Measurements from ENCODE around the gene PODXL2.

PODXL2 gene, protein sequence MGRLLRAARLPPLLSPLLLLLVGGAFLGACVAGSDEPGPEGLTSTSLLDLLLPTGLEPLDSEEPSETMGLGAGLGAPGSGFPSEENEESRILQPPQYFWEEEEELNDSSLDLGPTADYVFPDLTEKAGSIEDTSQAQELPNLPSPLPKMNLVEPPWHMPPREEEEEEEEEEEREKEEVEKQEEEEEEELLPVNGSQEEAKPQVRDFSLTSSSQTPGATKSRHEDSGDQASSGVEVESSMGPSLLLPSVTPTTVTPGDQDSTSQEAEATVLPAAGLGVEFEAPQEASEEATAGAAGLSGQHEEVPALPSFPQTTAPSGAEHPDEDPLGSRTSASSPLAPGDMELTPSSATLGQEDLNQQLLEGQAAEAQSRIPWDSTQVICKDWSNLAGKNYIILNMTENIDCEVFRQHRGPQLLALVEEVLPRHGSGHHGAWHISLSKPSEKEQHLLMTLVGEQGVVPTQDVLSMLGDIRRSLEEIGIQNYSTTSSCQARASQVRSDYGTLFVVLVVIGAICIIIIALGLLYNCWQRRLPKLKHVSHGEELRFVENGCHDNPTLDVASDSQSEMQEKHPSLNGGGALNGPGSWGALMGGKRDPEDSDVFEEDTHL

DNA sequence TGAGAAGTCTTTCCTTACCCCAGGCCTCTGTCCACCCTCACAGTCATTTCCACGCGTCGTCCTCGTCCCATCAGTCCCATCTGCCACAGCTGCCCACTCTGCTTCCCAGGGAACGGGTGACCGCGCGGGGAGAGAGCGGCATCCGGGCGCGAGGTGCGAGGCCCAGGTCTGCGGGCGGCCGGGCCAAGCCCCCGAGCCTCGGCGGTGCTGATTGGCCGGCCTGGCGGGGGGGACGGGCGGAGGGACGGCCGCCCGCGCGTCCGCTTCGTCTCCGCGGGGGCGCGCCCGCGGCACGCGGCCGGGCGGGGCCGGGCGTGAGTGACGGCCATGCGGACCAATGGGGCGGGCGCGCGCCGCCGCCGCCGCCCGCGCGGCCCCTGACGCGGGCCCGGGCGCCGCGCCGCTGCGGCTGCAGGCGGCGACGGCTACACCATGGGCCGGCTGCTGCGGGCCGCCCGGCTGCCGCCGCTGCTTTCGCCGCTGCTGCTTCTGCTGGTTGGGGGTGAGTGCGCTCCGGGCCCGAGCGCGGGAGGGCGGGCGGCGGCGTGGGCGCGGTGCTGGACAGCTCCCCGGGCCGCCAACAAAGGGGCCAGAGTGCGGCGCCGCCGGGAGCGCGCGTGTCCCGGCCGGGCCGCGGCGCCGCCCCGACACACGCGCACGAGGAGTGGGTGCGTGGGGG is at the start of gene PODXL2:
TSS of gene PODXL2 (plus strand) at position 398 of the 679 bp plus-strand sequence. CDS start at position 433, 35 bp downstream.
- DNase-seq (ENCODE audit: low read depth in 2 of 2, low spot score in 1 of 2), result no peak

DNA sequence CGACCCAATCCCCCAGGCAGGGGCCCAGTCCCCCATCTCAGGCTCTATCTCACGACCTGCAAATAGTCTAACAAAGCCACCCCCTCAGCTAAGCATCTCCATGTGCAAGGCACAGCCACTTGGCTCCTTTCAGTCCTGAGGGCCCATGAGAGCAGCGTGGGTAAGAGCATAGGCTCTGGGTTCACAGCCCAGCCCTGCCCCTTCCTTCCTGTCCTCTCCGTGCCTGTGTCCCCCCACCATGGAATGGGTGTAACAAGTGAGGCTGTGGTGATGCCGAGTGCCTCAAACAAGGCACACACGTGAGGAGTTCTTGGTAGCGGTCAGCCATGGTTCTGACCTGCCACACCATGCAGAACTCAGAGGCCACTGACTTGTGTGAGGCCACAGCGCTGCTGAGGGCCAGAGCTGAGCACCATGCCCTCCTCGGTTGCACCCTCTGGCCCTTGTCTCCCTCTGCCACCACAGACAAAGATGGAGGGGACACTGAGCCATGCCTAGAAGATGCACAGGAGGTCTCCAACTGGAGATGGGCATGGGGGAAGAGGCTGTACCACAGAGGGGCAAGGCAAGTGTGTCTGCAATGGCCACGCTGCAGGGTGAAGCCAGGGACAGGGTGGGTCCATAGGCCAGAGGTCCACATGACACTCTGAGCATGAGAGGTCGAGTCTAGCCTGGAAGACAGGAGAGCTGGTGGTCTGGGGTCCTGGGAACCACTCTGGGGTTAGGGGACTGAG is 48.5 kb upstream of the PODXL2 start:
- no peak for DNase-seq (ENCODE audit: low read depth in 2 of 2, low spot score in 1 of 2)

DNA sequence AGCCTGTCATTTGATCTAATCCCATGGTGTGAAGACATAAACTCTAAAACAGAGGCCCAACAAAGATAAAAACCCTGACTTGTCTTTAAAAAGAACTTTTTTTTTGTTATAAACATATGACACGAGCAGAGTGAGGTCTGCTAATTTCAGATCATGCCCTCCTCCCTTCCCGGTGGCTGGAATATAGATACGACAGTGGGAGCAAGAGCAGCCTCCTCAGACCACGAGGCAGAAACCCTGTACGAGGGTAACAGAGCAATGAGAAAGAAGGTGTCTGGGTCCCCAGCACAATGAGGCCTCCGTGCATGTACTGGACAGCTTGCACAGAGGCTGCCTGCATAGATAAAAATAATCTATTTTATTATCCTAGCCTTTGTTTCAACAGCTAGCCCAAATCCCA is 44.3 kb upstream of the PODXL2 start:
- DNase-seq (ENCODE audit: low read depth in 2 of 2, low spot score in 1 of 2), result no peak

DNA sequence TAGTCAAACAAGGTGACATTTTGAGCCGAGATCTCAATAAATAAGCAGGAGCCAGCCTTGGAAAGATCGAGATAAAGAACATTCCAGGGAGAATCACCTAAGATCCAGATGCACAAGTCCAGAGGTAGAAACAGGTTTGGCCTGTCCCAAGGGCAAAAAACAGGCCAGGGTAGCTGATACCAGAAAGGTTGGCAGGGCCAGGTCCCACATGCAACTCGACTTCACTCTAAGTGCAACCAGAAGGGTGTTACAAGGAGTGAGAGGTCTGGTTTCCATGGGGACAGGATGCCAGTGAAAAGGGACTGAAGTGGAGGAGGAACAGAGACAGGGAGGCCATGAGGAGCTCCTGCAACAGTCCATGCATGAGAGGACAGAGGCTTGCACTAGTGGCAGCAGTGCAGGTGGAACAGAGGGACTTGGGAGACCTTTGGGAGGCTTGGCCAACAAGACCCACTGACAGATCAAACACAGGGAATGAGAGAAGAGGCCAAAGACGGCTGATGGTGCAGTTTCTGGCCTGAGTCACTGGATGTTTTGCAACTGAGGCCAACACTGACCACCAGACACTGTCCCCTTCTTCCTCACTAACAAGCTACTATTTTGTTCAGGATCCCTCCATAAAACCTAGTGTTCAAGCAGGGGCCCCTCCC is 43.7 kb upstream of the PODXL2 start:
- no peak for DNase-seq (ENCODE audit: low read depth in 2 of 2, low spot score in 1 of 2)

DNA sequence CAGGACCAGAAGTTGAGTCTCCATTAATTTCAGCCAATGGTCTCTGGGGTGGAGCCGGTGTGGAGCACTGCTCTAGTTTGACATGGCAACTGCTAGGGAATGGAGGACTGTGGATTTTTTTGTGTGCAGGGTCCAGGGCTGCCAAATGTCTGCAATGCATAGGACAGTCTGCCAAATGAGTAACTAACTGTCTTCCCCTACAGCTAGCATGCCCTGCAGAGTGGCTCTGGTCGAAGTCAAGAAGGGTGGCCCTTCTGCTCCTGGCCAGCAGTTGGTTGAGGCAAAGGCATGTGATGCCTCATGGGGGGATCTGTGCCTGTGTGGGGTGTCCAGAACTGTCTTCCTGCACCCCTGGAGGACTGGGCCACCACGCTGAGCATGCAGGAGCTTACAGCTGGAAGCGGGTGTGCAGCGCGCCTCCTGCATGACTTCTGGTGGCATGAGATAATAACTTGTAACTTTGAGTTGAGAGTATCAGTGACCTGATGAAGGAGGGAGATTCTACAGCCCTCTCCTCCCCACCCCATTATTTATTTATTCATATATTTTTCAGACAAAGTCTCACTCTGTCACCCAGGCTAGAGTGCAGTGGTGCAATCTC is 43.1 kb upstream of the PODXL2 start:
- DNase-seq (ENCODE audit: low read depth in 2 of 2, low spot score in 1 of 2), result no peak

DNA sequence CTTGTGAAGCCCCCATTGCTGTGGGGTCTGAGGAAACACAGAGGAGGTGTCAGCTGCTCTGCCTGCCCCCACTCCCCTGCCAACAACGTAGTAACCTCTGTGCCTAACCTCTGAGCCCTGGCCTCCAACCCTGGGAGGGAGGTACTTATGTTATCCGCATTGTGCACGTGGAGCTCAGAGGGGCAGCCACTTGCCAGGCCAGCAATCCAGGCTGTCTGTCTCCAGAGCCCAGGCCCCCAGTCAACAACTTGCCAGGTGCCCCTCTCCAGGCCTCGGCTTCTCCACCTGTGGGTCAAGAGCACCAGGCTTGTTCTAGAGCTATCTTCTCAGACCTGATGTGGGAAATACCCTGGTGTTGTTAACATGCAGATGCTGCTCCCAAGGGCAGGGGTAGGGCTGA is 41.1 kb upstream of the PODXL2 start:
- DNase-seq (ENCODE audit: low read depth in 2 of 2, low spot score in 1 of 2), result no peak

DNA sequence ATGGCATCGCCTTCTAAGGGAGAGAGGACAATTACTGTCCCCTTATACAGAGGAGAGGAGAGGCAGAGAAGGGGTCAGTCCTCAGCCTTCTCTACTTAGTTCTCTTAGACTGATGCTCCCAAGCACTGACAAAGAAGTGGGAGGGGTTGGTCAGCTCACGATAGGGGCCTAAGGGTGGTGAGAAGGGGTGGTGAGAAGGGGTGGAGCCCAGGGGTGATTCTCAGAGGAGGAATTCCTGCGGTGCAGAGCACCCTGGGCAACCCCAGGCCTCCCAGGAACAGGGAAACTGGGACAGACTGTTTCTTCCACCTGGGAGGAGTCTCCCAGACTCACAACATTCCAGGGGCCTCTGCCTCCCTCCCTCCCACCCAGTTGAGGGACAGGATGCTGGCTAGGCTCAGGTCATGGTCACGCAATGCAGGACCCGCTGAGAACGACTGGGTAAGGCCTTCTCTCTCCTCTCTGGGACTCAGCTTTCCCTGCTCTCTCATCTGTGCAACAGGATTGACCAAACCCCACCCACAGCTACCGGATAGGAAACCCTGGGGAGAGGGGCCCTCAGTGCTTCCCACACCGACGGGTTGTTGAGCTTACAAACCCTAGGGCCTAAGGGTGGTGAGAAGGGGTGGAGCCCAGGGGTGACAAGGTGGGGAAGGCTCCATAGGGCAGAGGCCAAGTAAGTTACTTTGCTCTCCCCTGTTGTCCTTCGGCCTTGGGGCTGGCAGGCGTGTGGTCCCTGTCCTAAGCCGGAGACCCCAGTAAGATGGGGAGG is 40.0 kb upstream of the PODXL2 start:
- DNase-seq (ENCODE audit: low read depth in 2 of 2, low spot score in 1 of 2), result no peak

DNA sequence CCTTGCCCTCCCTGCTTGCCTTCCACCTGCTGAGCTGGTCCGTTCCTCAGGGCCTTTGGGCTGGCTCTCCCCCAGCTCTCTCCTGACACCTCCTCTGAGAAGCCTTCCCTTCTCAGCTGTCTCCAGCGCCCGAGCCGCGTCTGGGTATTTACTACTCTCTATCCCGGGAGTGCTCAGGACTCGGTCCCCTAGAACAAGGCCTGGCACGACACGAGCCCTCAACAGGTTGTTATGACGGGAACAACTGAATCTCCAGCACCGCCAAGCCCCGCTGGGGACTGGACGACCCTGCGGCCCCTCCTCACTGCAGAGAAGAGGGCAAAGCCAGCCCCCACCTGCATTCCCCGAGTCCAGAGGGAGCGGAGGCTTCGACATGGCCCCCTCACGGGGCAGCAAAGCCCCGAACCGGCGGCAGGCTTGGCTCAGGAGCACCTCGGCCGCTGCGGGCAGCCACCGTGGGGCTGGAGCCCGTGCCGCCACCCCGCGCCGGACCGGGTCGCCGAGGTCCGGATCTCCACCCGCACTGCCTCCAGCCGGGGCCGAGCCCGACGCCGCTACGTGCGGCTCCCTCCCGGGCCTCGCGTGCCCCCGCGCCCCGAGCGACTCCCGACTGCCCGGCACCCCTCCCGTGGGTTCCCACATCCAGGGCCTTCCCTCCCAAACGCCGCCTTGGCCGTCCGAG is 39.2 kb upstream of the PODXL2 start:
- DNase-seq (ENCODE audit: low read depth in 2 of 2, low spot score in 1 of 2), result no peak

DNA sequence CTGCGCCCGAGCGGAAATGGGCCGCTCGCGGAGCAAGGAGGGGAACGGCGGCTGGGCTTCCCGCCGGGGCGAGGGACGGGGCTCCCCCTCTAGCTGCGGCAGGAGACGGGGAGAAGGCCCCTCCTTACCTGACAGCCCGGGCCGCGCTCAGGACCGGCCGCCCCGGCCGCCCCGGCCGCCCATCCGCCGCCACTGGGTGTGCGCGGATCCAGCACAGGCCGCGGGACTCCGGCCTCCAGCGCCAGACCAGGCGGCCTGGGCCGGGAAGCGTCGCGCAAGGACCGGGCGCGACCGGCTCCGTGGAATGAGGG is 38.7 kb upstream of the PODXL2 start:
- DNase-seq (ENCODE audit: low read depth in 2 of 2, low spot score in 1 of 2), result no peak

DNA sequence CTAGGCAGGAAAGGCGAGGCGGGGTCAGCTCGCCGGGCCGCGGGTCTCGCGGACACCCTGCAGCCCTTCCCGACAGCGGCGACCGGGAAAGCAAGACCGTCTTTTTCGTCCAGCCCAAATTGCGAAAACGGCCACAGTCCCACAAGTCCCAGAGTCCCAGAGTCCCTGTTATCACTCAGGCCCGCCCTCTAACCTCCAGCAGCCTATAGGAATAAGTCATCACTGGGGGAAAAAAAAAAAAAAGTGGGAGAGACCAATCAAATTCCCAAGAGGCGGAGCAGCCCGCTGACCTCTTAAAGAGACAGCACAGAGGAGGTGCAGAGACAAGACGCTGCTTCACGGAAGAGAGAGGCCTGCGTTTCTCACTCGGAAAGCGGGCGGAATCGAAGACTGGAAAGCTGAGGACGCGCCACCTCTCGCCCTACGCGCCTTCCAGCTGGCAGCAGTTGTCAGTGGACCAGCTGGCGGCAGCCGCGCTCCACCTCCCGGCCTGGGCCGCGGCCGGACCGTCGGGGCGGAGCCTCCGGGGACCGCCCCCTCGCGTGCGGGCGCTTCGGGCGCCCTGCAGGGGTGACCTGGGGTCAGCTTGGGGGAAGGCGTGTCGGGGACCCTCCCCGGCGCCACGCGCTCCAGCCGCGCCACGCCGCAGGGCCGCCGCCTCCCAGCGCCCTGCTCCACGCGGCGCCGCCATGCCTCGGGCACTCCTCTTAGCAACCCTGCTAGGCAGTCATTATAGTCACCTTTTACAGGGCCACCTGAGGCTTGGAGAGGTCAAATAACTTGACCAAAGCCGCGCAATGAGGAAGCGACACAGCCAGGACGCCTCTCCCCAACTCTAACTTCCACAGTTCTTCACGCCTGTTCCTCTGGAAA is 38.2 kb upstream of the PODXL2 start, which contains the start of gene TPRA1:
TSS of gene TPRA1 (minus strand) at position 141 of the 873 bp plus-strand sequence. CDS start 10,587 bp downstream, outside the sequence.
- peak; percentile 45 to 68 for DNase-seq (ENCODE audit: low read depth in 2 of 2, low spot score in 1 of 2)

DNA sequence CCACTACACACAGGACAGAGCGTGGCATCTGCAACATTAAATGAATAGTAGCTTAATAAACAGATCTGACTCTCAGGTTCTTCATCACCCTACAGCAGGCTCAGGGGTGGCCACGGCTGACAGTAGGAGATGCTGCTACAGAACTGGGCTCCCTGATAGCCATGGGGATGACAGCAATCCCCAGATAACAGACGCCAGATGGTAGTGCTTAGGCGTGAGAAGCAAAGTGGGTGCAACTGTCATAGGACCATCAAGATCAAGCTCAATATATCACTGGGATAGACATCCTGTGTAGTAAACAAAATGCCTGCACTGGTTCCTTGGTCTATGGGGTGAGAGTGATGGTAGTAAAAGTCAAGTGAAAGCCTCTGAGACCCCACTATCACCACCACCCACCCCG is 35.8 kb upstream of the PODXL2 start:
- no peak for DNase-seq (ENCODE audit: low read depth in 2 of 2, low spot score in 1 of 2)

DNA sequence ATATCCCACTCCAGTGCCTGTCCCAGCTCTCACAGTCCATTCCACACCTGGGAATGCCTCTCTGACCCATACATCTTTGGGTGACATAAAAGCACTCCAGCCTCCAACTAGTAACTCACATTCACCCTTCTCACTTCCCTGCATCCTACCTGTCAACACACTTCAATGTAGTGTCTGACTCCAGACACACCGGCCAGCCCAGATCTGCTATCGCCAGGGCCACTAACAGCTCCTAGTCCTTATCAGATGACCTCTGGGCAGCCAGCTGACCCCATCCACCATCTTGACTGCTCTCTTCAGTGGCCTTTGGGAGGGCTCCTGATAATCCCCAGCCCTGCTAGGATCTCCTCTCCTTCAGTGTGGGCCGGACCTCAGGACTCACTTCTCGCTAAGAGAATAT is 33.7 kb upstream of the PODXL2 start:
- no peak for DNase-seq (ENCODE audit: low read depth in 2 of 2, low spot score in 1 of 2)

DNA sequence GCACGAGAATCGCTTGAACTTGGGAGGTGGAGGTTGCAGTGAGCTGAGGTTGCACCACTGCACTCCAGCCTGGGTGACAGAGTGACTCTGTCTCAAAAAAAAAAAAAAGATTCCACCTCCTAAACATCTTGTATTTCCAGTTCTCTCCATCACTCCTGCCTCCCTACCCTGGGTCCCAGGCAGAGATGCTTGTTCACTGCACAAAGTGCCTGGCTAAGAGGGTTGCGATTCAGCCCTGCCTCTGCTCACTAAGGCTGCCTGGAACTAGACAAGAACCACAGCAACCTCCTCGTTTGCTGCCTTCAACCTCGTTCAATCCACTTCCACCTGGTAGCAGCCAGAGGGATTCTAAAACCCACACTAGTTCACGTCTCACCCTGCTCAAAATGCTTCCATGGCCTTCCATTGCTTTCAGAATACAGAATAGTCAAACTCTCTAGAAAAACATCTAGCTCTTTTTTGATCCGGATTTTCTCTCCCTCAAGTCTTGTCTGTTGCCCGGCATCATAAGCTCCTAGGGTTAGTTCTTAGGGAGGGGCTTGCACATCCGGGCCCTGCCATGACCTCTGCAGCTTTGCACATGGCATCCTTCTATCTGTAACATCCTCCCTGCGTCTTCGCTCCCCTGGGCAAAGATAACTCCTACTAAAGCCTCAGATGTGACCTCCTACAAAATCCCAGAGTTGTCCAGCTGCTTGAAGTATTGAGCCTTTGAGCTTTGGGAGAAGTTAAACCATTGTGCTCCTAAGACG is 31.8 kb upstream of the PODXL2 start:
- DNase-seq (ENCODE audit: low read depth in 2 of 2, low spot score in 1 of 2), result no peak

DNA sequence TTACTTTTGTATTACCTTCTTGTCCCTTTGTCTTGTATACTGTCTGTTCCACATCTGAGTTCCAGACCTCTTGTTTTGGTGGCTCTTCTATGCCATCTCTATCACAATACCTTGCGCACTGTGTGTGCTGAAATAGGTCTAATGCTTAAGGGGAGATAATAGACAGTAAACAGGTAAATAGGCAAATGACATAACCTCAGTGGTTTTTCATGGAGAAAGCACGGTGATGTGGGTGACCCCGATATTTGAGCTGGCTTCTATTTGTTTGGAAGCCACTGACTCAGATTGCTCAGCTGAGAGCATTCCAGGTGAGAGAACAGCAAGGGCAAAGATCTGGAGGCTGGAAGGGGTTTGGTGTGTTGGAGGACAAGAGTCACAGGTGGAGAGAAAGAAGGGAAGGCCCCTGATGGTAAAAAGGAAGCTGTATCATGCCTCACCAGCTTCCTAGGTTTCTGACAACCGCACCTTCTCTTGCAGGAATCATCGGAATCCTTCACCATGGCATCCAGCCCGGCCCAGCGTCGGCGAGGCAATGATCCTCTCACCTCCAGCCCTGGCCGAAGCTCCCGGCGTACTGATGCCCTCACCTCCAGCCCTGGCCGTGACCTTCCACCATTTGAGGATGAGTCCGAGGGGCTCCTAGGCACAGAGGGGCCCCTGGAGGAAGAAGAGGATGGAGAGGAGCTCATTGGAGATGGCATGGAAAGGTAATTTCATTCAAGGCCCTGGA is 30.0 kb upstream of the PODXL2 start:
- no peak for DNase-seq (ENCODE audit: low read depth in 2 of 2, low spot score in 1 of 2)

DNA sequence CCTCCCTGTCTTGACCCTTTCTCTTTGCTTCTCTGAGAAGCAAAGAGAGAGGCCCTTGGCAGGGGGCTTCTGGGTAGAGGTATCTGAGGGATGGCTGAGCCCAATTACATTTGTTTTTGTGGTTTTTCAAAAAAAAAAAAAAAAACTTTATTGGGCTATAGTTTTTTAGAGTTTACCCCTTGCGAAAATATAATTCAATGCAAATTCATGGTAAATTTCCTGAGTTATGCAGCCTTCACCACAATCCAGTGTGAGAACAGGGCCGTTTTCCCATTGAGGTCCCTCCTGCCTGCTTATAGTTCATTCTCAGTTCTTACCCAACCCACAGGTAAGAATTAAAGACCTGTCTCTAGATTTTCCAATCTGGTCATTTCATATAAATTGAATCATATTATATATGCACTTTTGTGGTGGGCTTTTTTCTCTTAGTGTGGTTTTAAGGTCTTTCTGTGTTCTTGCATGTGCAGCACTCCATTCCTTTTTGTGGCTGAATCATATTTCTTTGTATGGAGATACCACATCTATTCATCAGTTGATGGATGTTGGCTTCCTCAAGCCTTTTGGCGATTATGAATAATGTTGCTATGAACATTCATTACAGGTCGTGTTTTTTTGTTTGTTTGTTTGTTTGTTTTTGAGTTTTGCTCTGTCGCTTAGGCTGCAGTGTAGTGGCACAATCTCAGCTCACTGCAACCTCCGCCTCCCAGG is 28.1 kb upstream of the PODXL2 start:
- DNase-seq (ENCODE audit: low read depth in 2 of 2, low spot score in 1 of 2), result no peak

DNA sequence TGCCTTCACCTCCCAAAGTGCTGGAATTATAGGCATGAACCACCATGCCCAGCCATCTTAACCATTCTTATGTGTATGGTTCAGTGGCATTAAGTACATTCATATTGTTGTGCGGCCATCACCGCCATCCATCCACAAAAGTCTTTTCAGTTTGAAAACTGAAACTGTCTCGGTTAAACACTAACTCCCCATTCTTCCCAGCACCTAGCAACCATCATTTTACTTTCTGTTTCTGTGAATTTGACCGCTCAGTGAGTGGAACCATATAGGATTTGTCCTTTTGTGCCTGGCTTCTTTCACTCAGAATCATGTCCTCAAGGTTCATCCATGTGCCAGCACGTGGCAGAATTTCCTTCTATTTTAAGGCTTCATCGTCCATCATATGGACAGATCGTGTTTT is 24.9 kb upstream of the PODXL2 start:
- no peak for DNase-seq (ENCODE audit: low read depth in 2 of 2, low spot score in 1 of 2)
